Measurements from ENCODE around the gene VSTM1.

- TF ChIP-seq EZH2 (IDR thresholded peaks at IDR 0.05; ENCODE audit: borderline replicate concordance, low read depth, low read length, severe bottlenecking) (no peak), CTCF (IDR thresholded peaks at IDR 0.05; ENCODE audit: borderline replicate concordance, extremely low read depth, low read length, poor library complexity, severe bottlenecking) (no peak)
These were observed 17.9 kb downstream of the VSTM1 start for GRCh38 chr19:54045771-54046170.

All from DND-41 (cell line).